Brain microvascular endothelial cell (primary cell): Measurements from ENCODE around the gene GPR143.
"Not testable (repeated sequence)": the region's sequence is repeated elsewhere in the genome, so short reads cannot be mapped to it uniquely, and the experiment has no call there.

Source experiments
- DNase-seq: peaks from one replicate; pipeline ENCODE4 v3.0.0-alpha.2; 2020
- H3K27ac ChIP-seq: fragments of 250-450 bp; sonication (Bioruptor Pico); 2 replicates; pipeline ENCODE4 v1.5.1; 2020; ENCODE audit warnings: mild to moderate bottlenecking, moderate library complexity
- H3K27me3 ChIP-seq: fragments of 250-450 bp; sonication (Bioruptor Pico); replicated peaks from 2 replicates; pipeline ENCODE4 v1.5.1; 2020; ENCODE audit warnings: mild to moderate bottlenecking
- H3K36me3 ChIP-seq: fragments of 250-450 bp; sonication (Bioruptor Pico); replicated peaks from 2 replicates; pipeline ENCODE4 v1.5.1; 2020; ENCODE audit warnings: mild to moderate bottlenecking
- H3K4me3 ChIP-seq: 2 replicates; pipeline ENCODE4 v1.5.1; 2011; ENCODE audit warnings: low read depth, mild to moderate bottlenecking, control low read depth, low read length, moderate library complexity
- CTCF ChIP-seq: IDR thresholded peaks from 2 replicates; pipeline ENCODE4 v1.5.1; 2011; ENCODE audit warnings: low read depth, mild to moderate bottlenecking, moderate library complexity, low read length, control low read depth, inconsistent platforms; ENCODE audit errors: missing control alignments
- in situ Hi-C: cut with HindIII; loops from 2 replicates; pipeline ENCODE4 v1.10.0; 2017; ENCODE audit warnings: low sequenced_read_pairs, low pct_ligation_motif_present

The GPR143 gene

GRCh38 chrX:9775930-9776329 is 10.3 kb upstream of the GPR143 start:
- H3K27me3 ChIP-seq, result no peaks in the 10 kb centered on the region
- in situ Hi-C loops, result no loop called here
- no peak for DNase-seq
- H3K4me3 ChIP-seq, result no peak overlapping the region
- no peak for TF ChIP-seq CTCF
- H3K36me3 ChIP-seq, result no peaks in the 10 kb centered on the region
- H3K27ac ChIP-seq, result no peak overlapping the region

GRCh38 chrX:9772943-9773342 is 7.3 kb upstream of the GPR143 start:
- Histone ChIP-seq H3K27ac (no peak overlapping the region), H3K4me3 (no peak overlapping the region), H3K36me3 (no peaks in the 10 kb centered on the region), H3K27me3 (no peaks in the 10 kb centered on the region)
- TF ChIP-seq CTCF, result no peak
- in situ Hi-C loops, result no loop called here
- DNase-seq, result no peak

- H3K27ac ChIP-seq, result no peak overlapping the region
- H3K27me3 ChIP-seq, result peaks cover 2% of the 10 kb centered on the region
- TF ChIP-seq CTCF, result no peak
- DNase-seq, result no peak
- H3K4me3 ChIP-seq, result no peak overlapping the region
- H3K36me3 ChIP-seq, result no peaks in the 10 kb centered on the region
- in situ Hi-C loops, result no loop called here
These were observed 4.7 kb upstream of the GPR143 start for GRCh38 chrX:9770319-9770718.

GRCh38 chrX:9768321-9768839 is 2.7 kb upstream of the GPR143 start:
- H3K27me3 ChIP-seq, H3K27ac ChIP-seq, in situ Hi-C loops, H3K4me3 ChIP-seq, H3K36me3 ChIP-seq, DNase-seq: not testable (repeated sequence)

- H3K36me3 ChIP-seq, result no peaks in the 10 kb centered on the region
- no peak overlapping the region for H3K27ac ChIP-seq
- no peak for TF ChIP-seq CTCF
- H3K4me3 ChIP-seq, result no peak overlapping the region
- DNase-seq, result no peak
- H3K27me3 ChIP-seq, result peaks cover 2% of the 10 kb centered on the region
- in situ Hi-C loops, result no loop called here
These were observed 1.7 kb upstream of the GPR143 start for GRCh38 chrX:9767375-9767774.

GRCh38 chrX:9765072-9765736 is 443 bp downstream of the GPR143 start:
- H3K36me3 ChIP-seq, result no peaks in the 10 kb centered on the region
- no peak for DNase-seq
- H3K4me3 ChIP-seq, result peak overlapping the region; percentile 35
- no peak for TF ChIP-seq CTCF
- peaks cover 2% of the 10 kb centered on the region for H3K27me3 ChIP-seq
- in situ Hi-C loops, result no loop called here
- H3K27ac ChIP-seq, result no peak overlapping the region
